ENCODE measurements around the gene NLRC5.
"Not testable (repeated sequence)": the region's sequence is repeated elsewhere in the genome, so short reads cannot be mapped to it uniquely, and the experiment has no call there.

NLRC5 gene

GRCh38 chr16:57060323-57061083, 71.1 kb downstream of the NLRC5 start:
- TF ChIP-seq CTCF (IDR thresholded peaks at IDR 0.05; ENCODE audit: low read depth, low read length) = no peak
- in situ Hi-C loops (cut with HindIII; ENCODE audit: low sequenced_read_pairs) = no loop called here
- no peak for DNase-seq (ENCODE audit: low read depth, low spot score)
- no peak overlapping the region for H3K4me3 ChIP-seq (ENCODE audit: low read depth, low read length)

- H3K4me3 ChIP-seq (ENCODE audit: low read depth, low read length) = no peak overlapping the region
- TF ChIP-seq CTCF (IDR thresholded peaks at IDR 0.05; ENCODE audit: low read depth, low read length) = no peak
- in situ Hi-C loops (cut with HindIII; ENCODE audit: low sequenced_read_pairs) = no loop called here
- no peak for DNase-seq (ENCODE audit: low read depth, low spot score)
Observed at GRCh38 chr16:57061084-57061905, 71.9 kb downstream of the NLRC5 start.

DNA sequence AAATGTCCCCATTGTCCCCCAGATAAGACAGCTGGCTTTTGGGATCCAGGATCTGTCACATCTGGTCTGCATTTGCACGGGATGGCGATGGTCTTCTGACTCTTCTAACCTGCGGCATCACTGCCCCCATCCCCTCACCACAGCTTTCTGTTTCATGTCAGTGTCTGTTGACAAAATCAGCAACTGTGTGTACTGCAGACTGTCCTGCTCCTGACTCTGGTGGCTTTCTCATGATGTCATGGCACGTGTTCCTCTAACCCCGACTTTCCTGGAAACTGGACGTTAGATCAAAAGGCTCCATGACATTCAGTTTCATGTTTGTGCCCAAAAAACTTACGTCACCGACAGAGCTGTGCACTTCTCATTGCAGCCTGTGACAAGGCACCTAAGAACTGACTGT, 73.0 kb downstream of the NLRC5 start:
- no peak overlapping the region for H3K4me3 ChIP-seq (ENCODE audit: low read depth, low read length)
- in situ Hi-C loops (cut with HindIII; ENCODE audit: low sequenced_read_pairs) = no loop called here
- DNase-seq (ENCODE audit: low read depth, low spot score) = no peak
- TF ChIP-seq CTCF (IDR thresholded peaks at IDR 0.05; ENCODE audit: low read depth, low read length) = no peak

DNA sequence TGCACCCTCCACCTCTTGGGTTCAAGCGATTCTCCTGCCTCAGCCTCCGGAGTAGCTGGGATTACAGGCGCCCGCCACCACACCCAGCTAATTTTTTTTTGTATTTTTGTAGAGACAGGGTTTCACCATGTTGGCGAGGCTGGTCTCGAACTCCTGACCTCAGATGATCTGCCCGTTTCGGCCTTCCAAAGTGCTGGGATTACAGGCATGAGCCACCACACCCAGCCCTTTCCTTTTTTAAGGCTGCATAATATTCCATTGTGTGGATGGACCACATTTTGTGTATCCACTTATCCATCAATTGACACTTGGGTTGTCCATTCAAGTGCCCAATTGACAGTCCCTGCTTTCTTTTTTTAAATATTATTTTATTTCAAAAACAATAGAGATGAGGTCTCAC, 73.8 kb downstream of the NLRC5 start:
- in situ Hi-C loops (cut with HindIII; ENCODE audit: low sequenced_read_pairs) = not testable (repeated sequence)

DNA sequence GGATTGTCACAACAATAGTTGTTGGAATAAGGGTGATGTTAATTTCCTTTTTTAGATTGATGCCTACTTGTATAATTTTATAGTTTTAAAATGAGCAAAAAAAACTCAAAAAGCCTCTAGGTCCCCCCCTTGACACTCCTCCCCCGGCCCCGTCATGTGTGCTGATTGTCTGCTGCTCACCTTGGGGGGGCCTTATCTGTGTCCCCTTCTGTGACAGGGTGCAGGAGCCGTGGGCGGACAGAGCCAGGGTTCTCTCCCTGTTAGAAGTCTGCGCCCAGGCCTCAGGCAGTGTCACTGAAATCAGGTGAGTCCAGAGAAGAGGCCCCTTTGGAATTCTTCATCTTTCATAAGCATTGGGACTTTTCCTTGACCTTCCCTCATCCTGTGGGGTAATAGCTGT, 75.6 kb downstream of the NLRC5 start:
- in situ Hi-C loops (cut with HindIII; ENCODE audit: low sequenced_read_pairs) = no loop called here
- DNase-seq (ENCODE audit: low read depth, low spot score) = no peak
- H3K4me3 ChIP-seq (ENCODE audit: low read depth, low read length) = no peak overlapping the region
- TF ChIP-seq CTCF (IDR thresholded peaks at IDR 0.05; ENCODE audit: low read depth, low read length) = no peak

More for the DNA sequence above, 73.8 kb downstream of the NLRC5 start:
- not testable (repeated sequence) for DNase-seq (ENCODE audit: low read depth, low spot score); H3K4me3 ChIP-seq (ENCODE audit: low read depth, low read length)

- no peak overlapping the region for H3K4me3 ChIP-seq (ENCODE audit: low read depth, low read length)
- in situ Hi-C loops (cut with HindIII; ENCODE audit: low sequenced_read_pairs) = no loop called here
- no peak for DNase-seq (ENCODE audit: low read depth, low spot score)
- TF ChIP-seq CTCF (IDR thresholded peaks at IDR 0.05; ENCODE audit: low read depth, low read length) = no peak
Observed at GRCh38 chr16:57066625-57067024, 77.3 kb downstream of the NLRC5 start.

GRCh38 chr16:57067347-57067746, 78.0 kb downstream of the NLRC5 start:
- in situ Hi-C loops (cut with HindIII; ENCODE audit: low sequenced_read_pairs) = no loop called here
- H3K4me3 ChIP-seq (ENCODE audit: low read depth, low read length) = no peak overlapping the region
- no peak for DNase-seq (ENCODE audit: low read depth, low spot score)
- TF ChIP-seq CTCF (IDR thresholded peaks at IDR 0.05; ENCODE audit: low read depth, low read length) = no peak
